NB4 (cell line): ENCODE measurements around the gene GPR39.

Experiments
- DNase-seq: peaks from one replicate; pipeline ENCODE4 v3.0.0; 2010; ENCODE audit warnings: low read depth
- H3K4me3 ChIP-seq: one replicate; pipeline ENCODE4 v1.5.1; 2011; ENCODE audit warnings: mild to moderate bottlenecking, low read depth, low read length, moderate library complexity
- CTCF ChIP-seq: IDR thresholded peaks from one replicate; pipeline ENCODE4 v1.5.1; 2012; ENCODE audit warnings: low read depth, low read length
- MYC ChIP-seq: IDR thresholded peaks from 2 replicates; pipeline ENCODE4 v1.6.1; 2011; ENCODE audit warnings: low read depth, low read length
- POLR2A ChIP-seq: IDR thresholded peaks from 2 replicates; pipeline ENCODE4 v1.6.1; 2011; ENCODE audit warnings: mild to moderate bottlenecking; ENCODE audit not compliant: insufficient read length; ENCODE audit errors: extremely low read depth
- TF ChIP-seq, protein P1 (sequence below): IDR thresholded peaks from 2 replicates; pipeline ENCODE4 v1.6.1; 2011; ENCODE audit warnings: low read depth, low read length

The GPR39 gene

DNA sequence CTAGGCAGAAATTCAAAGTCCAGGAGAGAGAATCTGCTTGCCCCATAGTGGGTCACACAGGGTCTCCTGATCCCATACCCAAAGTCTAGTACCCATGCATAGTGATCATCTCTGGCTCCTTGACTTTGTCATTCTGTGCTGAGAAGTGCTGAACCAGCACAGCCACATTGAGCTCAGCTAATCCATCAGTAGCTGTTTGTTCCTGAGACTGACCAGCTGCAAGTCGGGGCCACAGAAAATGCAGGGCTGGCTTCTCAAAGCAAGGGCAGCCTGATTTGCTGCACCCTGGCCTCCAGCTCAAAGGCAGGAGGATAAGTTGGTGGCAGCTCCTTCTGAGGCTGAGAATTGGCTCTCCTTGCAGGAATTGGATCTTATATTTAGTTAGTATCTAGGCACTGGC is 181.2 kb downstream of the GPR39 start:
- H3K4me3 ChIP-seq = no peak overlapping the region
- TF ChIP-seq POLR2A (no peak), MYC (no peak), CTCF (no peak)
- TF ChIP-seq, protein P1, sequence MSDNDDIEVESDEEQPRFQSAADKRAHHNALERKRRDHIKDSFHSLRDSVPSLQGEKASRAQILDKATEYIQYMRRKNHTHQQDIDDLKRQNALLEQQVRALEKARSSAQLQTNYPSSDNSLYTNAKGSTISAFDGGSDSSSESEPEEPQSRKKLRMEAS = no peak
- no peak for DNase-seq

GRCh38 chr2:132598536-132598935 is 181.9 kb downstream of the GPR39 start:
- no peak for DNase-seq
- TF ChIP-seq, protein P1 = no peak
- TF ChIP-seq CTCF (no peak), POLR2A (no peak), MYC (no peak)
- no peak overlapping the region for H3K4me3 ChIP-seq

- no peak for DNase-seq
- no peak overlapping the region for H3K4me3 ChIP-seq
- TF ChIP-seq MYC (no peak), POLR2A (no peak), CTCF (no peak)
- TF ChIP-seq, protein P1 = no peak
Measured at GRCh38 chr2:132599556-132599955, 183.0 kb downstream of the GPR39 start.

DNA sequence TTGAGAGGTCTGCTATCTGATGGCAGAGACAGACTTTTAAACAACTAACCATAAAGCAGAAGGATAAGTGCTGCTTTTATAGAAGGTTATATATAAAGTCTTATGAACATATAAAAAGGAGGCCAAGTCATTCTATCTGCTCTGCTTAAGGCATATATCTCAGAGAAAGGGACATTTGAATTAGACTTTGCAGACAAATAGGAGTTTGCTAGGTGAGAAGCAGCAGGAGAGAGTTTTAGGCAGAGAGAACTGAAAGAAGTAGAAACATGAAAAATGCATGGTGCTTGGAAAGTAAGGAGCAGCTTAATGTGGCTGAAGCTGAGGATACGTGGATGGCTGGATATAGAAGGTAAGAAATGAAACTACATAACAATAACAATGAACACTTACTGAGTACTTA is 188.0 kb downstream of the GPR39 start:
- TF ChIP-seq MYC (no peak), CTCF (no peak), POLR2A (no peak)
- TF ChIP-seq, protein P1 = no peak
- no peak for DNase-seq
- H3K4me3 ChIP-seq = no peak overlapping the region

DNA sequence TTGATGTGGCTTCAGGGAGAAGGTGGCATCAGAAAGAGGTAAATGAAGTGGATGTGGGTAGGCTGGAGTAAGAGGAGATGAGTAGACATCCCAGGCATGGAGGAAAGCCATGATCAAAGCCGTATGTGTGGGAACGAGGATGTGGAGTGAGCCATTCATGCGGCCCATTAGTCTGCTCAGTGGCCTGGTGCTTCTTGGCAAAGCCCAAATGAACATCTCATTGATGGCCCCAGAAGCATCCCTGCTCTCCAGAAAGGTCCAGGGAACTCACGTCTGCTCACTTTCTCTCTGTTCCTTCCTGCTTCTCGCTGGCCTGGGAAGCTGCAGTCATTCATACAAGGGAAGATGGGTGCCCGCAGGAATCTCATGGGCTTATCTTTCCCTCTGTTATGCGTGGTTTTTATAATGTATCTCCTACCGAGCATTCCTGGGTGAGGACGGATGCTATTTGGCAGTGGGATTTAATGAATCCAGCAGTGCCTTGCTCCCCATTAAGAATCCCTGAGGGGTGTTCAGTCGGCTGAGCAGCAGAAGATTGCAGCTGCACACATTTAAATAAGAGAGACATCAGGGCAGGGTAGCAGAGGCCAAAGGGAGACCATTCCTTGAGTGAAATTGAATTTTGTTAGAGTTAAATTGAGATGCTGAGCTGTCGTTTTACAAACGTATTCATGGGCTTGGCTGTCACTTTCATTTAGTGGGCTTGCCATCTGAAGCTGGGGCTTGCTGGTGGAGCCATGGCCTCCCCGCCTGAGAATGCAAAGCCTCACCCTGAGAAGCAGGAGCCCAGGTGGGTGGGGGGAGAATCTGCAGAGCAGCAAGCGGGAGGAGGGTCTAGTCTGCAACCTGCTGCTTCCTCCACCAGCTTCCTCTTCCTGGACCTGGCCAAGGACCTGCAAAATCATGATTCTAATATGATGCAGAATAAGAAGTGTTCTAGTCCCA is 188.9 kb downstream of the GPR39 start:
- DNase-seq = no peak
- no peak for TF ChIP-seq CTCF
- TF ChIP-seq, protein P1 = no peak
- no peak for TF ChIP-seq MYC
- no peak for TF ChIP-seq POLR2A
- H3K4me3 ChIP-seq = no peak overlapping the region
